HCT116 (cell line): ENCODE results near the gene UACA. TPM values are rescaled to one million over a fixed set of nuclear protein-coding genes. Genes with fewer than 3 reads are reported as not detected.

Experiments used
- ATAC-seq: fragments of 200-7000 bp; cut with Tn5 transposase; 2 replicates; pipeline ENCODE4 v1.9.1; 2020; ENCODE audit warnings: mild to moderate bottlenecking, moderate library complexity
- BruUV-seq: library from RNA; stranded (reverse); fragments of 400-500 nt; replicated peaks from 2 replicates; lab custom pipeline; 2021; lab: Mats Ljungman, UMichigan
- CTCF ChIA-PET: fragments of 300-600 bp; sonication (Branson Sonifier 250); formaldehyde crosslinking; loops from one replicate; lab custom pipeline; 2021; ENCODE audit warnings: antibody characterized with exemption; lab: Charles Lee
- POLR2A ChIA-PET: fragments of 300-600, 350-600 bp; sonication (Branson Sonifier 250); formaldehyde crosslinking; loops from one replicate; lab custom pipeline; 2021; ENCODE audit warnings: antibody characterized with exemption; lab: Charles Lee
- RAD21 ChIA-PET, 2 experiments: fragments of 300-600 bp; sonication (Branson Sonifier 250); formaldehyde crosslinking; loops; one replicate each; lab custom pipeline; 2023; ENCODE audit warnings: low total read pairs in 2 of 2; ENCODE audit not compliant: uncharacterized antibody in 2 of 2, unreplicated experiment in 2 of 2, low non-redundant PET in 1 of 2; lab: Charles Lee
- DNase-seq: peaks from one replicate; pipeline ENCODE4 v3.0.0-alpha.2; 2010; ENCODE audit warnings: low read depth, low spot score
- H2AFZ ChIP-seq: fragments of 200-600 bp; shearing (Covaris generic), sonication (generic); 2 replicates; pipeline ENCODE4 v1.6.1; 2017; ENCODE audit warnings: low read depth, mixed run types, mixed read lengths, antibody characterized with exemption, low read length; ENCODE audit not compliant: poor library complexity, severe bottlenecking
- H3K27ac ChIP-seq: 2 replicates; pipeline ENCODE4 v1.5.1; 2012; ENCODE audit warnings: low read depth, low read length
- H3K27me3 ChIP-seq: fragments of 200-600 bp; sonication (generic); 2 replicates; pipeline ENCODE4 v1.6.1; 2016; ENCODE audit warnings: mixed run types, low read length, mixed read lengths; ENCODE audit not compliant: insufficient read depth
- H3K36me3 ChIP-seq, 2 experiments: fragments of 200-500 bp in 1 of 2; fragments of 200-600 bp in 1 of 2; sonication (Bioruptor generic) in 1 of 2; sonication (generic) in 1 of 2; 2 replicates each; pipeline versions ENCODE4 v1.5.1 to v1.6.1; 2014 to 2016; ENCODE audit warnings: low read length in 2 of 2, inconsistent platforms in 1 of 2, mixed read lengths in 1 of 2, mixed run types in 1 of 2; ENCODE audit not compliant: insufficient read depth in 2 of 2, control insufficient read depth in 1 of 2
- H3K4me1 ChIP-seq, 2 experiments: fragments of 200-600 bp in 1 of 2; sonication (generic) in 1 of 2; 2 replicates each; pipeline versions ENCODE4 v1.5.1 to v1.6.1; 2012 to 2017; ENCODE audit warnings: low read length in 2 of 2, inconsistent platforms in 1 of 2, mild to moderate bottlenecking in 1 of 2, mixed read lengths in 1 of 2, mixed run types in 1 of 2, moderate library complexity in 1 of 2; ENCODE audit not compliant: insufficient read depth in 2 of 2, control insufficient read depth in 1 of 2
- H3K4me2 ChIP-seq: fragments of 200-600 bp; sonication (generic); 2 replicates; pipeline ENCODE4 v1.6.1; 2017; ENCODE audit warnings: mixed run types, low read length, mixed read lengths
- H3K4me3 ChIP-seq, 2 experiments: fragments of 200-600 bp in 1 of 2; sonication (generic) in 1 of 2; replicated peaks in 1 of 2; 2 replicates each; pipeline ENCODE4 v1.5.1; 2011 to 2016; ENCODE audit warnings: low read length in 2 of 2, control low read depth in 1 of 2, low read depth in 1 of 2, mild to moderate bottlenecking in 1 of 2, mixed read lengths in 1 of 2, mixed run types in 1 of 2
- H3K79me2 ChIP-seq: fragments of 200-600 bp; sonication (generic); 2 replicates; pipeline ENCODE4 v1.6.1; 2017; ENCODE audit warnings: mild to moderate bottlenecking, mixed run types, low read length, moderate library complexity, mixed read lengths; ENCODE audit not compliant: insufficient read depth
- H3K9ac ChIP-seq: fragments of 200-600 bp; sonication (generic); 2 replicates; pipeline ENCODE4 v1.6.1; 2016; ENCODE audit warnings: low read length, mixed read lengths
- H3K9me2 ChIP-seq: fragments of 200-600 bp; sonication (generic), shearing (Covaris generic); 2 replicates; pipeline ENCODE4 v1.6.1; 2017; ENCODE audit warnings: mixed run types, mild to moderate bottlenecking, moderate library complexity; ENCODE audit not compliant: insufficient read depth
- H3K9me3 ChIP-seq, 2 experiments: fragments of 200-500 bp in 1 of 2; fragments of 200-600 bp in 1 of 2; sonication (Bioruptor generic) in 1 of 2; sonication (generic) in 1 of 2; 2 replicates each; pipeline ENCODE4 v1.6.1; 2014 to 2017; ENCODE audit warnings: low read length in 2 of 2, mixed read lengths in 2 of 2, inconsistent platforms in 1 of 2, low read depth in 1 of 2, mild to moderate bottlenecking in 1 of 2, mixed run types in 1 of 2, moderate library complexity in 1 of 2; ENCODE audit not compliant: control insufficient read depth in 1 of 2, insufficient read depth in 1 of 2
- H4K20me1 ChIP-seq: fragments of 200-600 bp; sonication (generic), shearing (Covaris generic); 2 replicates; pipeline ENCODE4 v1.6.1; 2017; ENCODE audit warnings: mixed run types, mild to moderate bottlenecking, moderate library complexity; ENCODE audit not compliant: insufficient read depth
- CEBPB ChIP-seq: IDR thresholded peaks from 2 replicates; pipeline ENCODE4 v1.6.1; 2012; ENCODE audit warnings: low read depth
- CTCF ChIP-seq, 3 experiments: fragments of 200-600 bp in 1 of 3; sonication (generic) in 1 of 3; IDR thresholded peaks in 2 of 3; conservative IDR thresholded peaks in 1 of 3; 2 replicates each; pipeline ENCODE4 v1.5.1; 2012 to 2017; ENCODE audit warnings: low read depth in 2 of 3, low read length in 2 of 3, antibody characterized with exemption in 1 of 3, borderline replicate concordance in 1 of 3, control low read depth in 1 of 3, mild to moderate bottlenecking in 1 of 3, mixed read lengths in 1 of 3, mixed run types in 1 of 3, moderate library complexity in 1 of 3; ENCODE audit not compliant: insufficient read depth in 1 of 3
- ELF1 ChIP-seq: IDR thresholded peaks from 2 replicates; pipeline ENCODE4 v1.6.1; 2012; ENCODE audit warnings: low read depth, borderline replicate concordance
- EZH2phosphoT487 ChIP-seq: fragments of 200-600 bp; IDR thresholded peaks from 2 replicates; pipeline ENCODE4 v1.6.1; 2018; ENCODE audit warnings: antibody characterized with exemption, borderline replicate concordance
- FOSL1 ChIP-seq: IDR thresholded peaks from 2 replicates; pipeline ENCODE4 v1.6.1; 2012; ENCODE audit warnings: low read depth
- JUND ChIP-seq: IDR thresholded peaks from 2 replicates; pipeline ENCODE4 v1.6.1; 2012
- POLR2A ChIP-seq: IDR thresholded peaks from 2 replicates; pipeline ENCODE4 v1.7.0; 2011; ENCODE audit warnings: borderline replicate concordance; ENCODE audit not compliant: insufficient read depth, insufficient read length; ENCODE audit errors: extremely low read depth
- POLR2AphosphoS5 ChIP-seq: IDR thresholded peaks from 2 replicates; pipeline ENCODE4 v1.6.1; 2011; ENCODE audit warnings: mild to moderate bottlenecking, low read depth, low read length, moderate library complexity
- RAD21 ChIP-seq: IDR thresholded peaks from 2 replicates; pipeline ENCODE4 v1.6.1; 2012; ENCODE audit warnings: low read depth, mild to moderate bottlenecking
- REST ChIP-seq: IDR thresholded peaks from 2 replicates; pipeline ENCODE4 v1.6.1; 2012; ENCODE audit warnings: low read depth
- SIN3A ChIP-seq: IDR thresholded peaks from 2 replicates; pipeline ENCODE4 v1.6.1; 2012; ENCODE audit warnings: low read depth
- SP1 ChIP-seq: IDR thresholded peaks from 2 replicates; pipeline ENCODE4 v1.6.1; 2012; ENCODE audit warnings: low read depth
- YY1 ChIP-seq: IDR thresholded peaks from 2 replicates; pipeline ENCODE4 v1.6.1; 2011; ENCODE audit warnings: low read length, low read depth, moderate library complexity, mild to moderate bottlenecking; ENCODE audit not compliant: insufficient replicate concordance; ENCODE audit errors: extremely low read depth
- ZNF274 ChIP-seq: fragments of 200-500 bp; sonication (Bioruptor generic); IDR thresholded peaks from 2 replicates; pipeline ENCODE4 v1.6.1; 2014; ENCODE audit warnings: mild to moderate bottlenecking, low read depth, low read length, inconsistent platforms
- intact Hi-C: fragments of 100-400 bp; cut with micrococcal nuclease; formaldehyde crosslinking; loops from 2 replicates; pipeline ENCODE4 v1.10.0; 2022
- total RNA-seq: library from RNA; stranded (reverse); gene quantifications from one replicate; pipeline ENCODE4 v1.2.1, GENCODE V29; 2021; ENCODE audit not compliant: unreplicated experiment
- TF ChIP-seq, protein P1 (sequence below): IDR thresholded peaks from 2 replicates; pipeline ENCODE4 v1.6.1; 2011; ENCODE audit warnings: mild to moderate bottlenecking, low read length, moderate library complexity; ENCODE audit not compliant: insufficient replicate concordance; ENCODE audit errors: extremely low read depth
- TF ChIP-seq, protein P2 (sequence below): IDR thresholded peaks from 2 replicates; pipeline ENCODE4 v1.6.1; 2012

The UACA gene
- total RNA-seq, 1 experiment from 2014 or later: 47.4 TPM

DNA sequence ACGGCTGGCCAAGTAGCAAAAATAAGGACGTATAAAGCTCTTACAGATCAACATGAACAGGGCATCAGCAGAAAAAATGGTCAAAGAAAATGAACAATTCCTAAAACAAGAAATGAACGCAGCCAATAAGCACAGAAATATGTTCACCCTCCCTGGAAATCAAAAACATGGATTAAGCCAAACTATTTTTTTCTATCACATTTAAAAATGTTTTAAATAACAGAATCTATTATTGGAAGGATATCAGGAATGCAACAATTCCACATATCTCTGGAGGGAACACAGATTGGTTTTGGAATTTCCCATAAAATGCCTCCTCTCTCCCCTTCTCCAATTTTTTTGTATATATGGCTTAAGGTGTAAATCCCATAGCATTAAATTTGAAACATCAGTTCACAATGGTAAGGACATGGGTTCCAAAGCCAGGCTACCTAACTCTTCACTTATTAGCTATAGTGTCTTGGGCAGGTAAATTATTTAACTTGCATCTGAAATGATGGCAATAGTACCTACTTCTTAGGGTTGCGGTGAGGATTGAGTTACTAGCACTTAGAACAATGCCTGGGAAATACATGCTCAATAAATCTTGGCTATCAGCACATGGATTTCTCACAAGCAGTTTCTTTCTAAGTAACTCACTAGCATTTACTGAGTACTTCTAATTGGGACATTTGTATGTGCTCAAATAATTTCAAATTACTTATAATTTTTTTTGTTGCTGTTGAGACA is 10.1 kb downstream of the UACA start (continued):
- no peak for TF ChIP-seq POLR2AphosphoS5
- no peak for TF ChIP-seq YY1
- no peak for TF ChIP-seq JUND

- CTCF ChIA-PET: interaction anchor here (1.3 kb wide), 1 partner anchor 30 kb away, joined by 3 read pairs; no protein-coding TSS in a partner anchor
These were observed 11.1 kb downstream of the UACA start for GRCh38 chr15:70752193-70752635.

More at GRCh38 chr15:70752193-70752635, 11.1 kb downstream of the UACA start:
- Histone ChIP-seq H3K27me3 (no peaks in the 10 kb centered on the region), H2AFZ (no peak overlapping the region)
- RAD21 ChIA-PET: no interaction called here
- no TSS peak for BruUV-seq
- TF ChIP-seq REST (no peak), CTCF (IDR thresholded peaks at IDR 0.05 in 2 of 3, conservative IDR thresholded peaks at IDR 0.05 in 1 of 3; ENCODE audit: borderline replicate concordance in 1 of 3, insufficient read depth in 1 of 3, low read depth in 2 of 3, low read length in 2 of 3) (no peak), CEBPB (no peak), RAD21 (no peak), EZH2phosphoT487 (no peak), POLR2AphosphoS5 (no peak), FOSL1 (no peak), SIN3A (no peak), ZNF274 (no peak), SP1 (no peak), POLR2A (no peak), ELF1 (no peak), JUND (no peak)
- TF ChIP-seq, protein P1, sequence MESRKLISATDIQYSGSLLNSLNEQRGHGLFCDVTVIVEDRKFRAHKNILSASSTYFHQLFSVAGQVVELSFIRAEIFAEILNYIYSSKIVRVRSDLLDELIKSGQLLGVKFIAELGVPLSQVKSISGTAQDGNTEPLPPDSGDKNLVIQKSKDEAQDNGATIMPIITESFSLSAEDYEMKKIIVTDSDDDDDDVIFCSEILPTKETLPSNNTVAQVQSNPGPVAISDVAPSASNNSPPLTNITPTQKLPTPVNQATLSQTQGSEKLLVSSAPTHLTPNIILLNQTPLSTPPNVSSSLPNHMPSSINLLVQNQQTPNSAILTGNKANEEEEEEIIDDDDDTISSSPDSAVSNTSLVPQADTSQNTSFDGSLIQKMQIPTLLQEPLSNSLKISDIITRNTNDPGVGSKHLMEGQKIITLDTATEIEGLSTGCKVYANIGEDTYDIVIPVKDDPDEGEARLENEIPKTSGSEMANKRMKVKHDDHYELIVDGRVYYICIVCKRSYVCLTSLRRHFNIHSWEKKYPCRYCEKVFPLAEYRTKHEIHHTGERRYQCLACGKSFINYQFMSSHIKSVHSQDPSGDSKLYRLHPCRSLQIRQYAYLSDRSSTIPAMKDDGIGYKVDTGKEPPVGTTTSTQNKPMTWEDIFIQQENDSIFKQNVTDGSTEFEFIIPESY: no peak
- TF ChIP-seq, protein P2, sequence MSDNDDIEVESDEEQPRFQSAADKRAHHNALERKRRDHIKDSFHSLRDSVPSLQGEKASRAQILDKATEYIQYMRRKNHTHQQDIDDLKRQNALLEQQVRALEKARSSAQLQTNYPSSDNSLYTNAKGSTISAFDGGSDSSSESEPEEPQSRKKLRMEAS: no peak
- TF ChIP-seq, all 23 proteins: peak for 0
- H3K36me3 ChIP-seq: no peaks in the 10 kb centered on the region
- H3K9me3 ChIP-seq: no peaks in the 10 kb centered on the region
- DNase-seq (no peak), ATAC-seq (no peak)
- H3K79me2 ChIP-seq: peaks cover 12% of the 10 kb centered on the region; the same call in 1 of the 2 replicates
- peaks cover 0 to 7% of the 10 kb centered on the region in 2 experiments; a peak in 2 of 4 replicates for H3K4me1 ChIP-seq
- H3K4me3 ChIP-seq: no peak overlapping the region
- no peak overlapping the region for H3K27ac ChIP-seq
- intact Hi-C loops: no loop called here
- no peaks in the 10 kb centered on the region for H3K9me2 ChIP-seq
- H3K4me2 ChIP-seq: no peak overlapping the region
- H3K9ac ChIP-seq: no peak overlapping the region
- POLR2A ChIA-PET: no interaction called here
- no peaks in the 10 kb centered on the region for H4K20me1 ChIP-seq
